ENCODE measurements around the gene SLC43A2. TPM values are rescaled to one million over a fixed set of nuclear protein-coding genes. Genes with fewer than 3 reads are reported as not detected.

The SLC43A2 gene
- total RNA-seq, 1 donor from 2014 or later = 2.3 TPM

- no peak for TF ChIP-seq CTCF (conservative IDR thresholded peaks at IDR 0.05; ENCODE audit: low read depth, low read length)
- peak overlapping the region; percentile 9 for H3K4me3 ChIP-seq (ENCODE audit: low read depth, low read length)
- DNase-seq (ENCODE audit: low read depth) = no peak
Observed at GRCh38 chr17:1559047-1560043, 69.3 kb downstream of the SLC43A2 start.

- DNase-seq (ENCODE audit: low read depth) = no peak
- TF ChIP-seq CTCF (conservative IDR thresholded peaks at IDR 0.05; ENCODE audit: low read depth, low read length) = no peak
- H3K4me3 ChIP-seq (ENCODE audit: low read depth, low read length) = no peak overlapping the region
Observed at GRCh38 chr17:1558401-1558800, 70.2 kb downstream of the SLC43A2 start.

GRCh38 chr17:1557355-1558095 lies 71.1 kb downstream of the SLC43A2 start:
- no peak for TF ChIP-seq CTCF (conservative IDR thresholded peaks at IDR 0.05; ENCODE audit: low read depth, low read length)
- H3K4me3 ChIP-seq (ENCODE audit: low read depth, low read length) = no peak overlapping the region
- DNase-seq (ENCODE audit: low read depth) = no peak

- H3K4me3 ChIP-seq (ENCODE audit: low read depth, low read length) = no peak overlapping the region
- no peak for TF ChIP-seq CTCF (conservative IDR thresholded peaks at IDR 0.05; ENCODE audit: low read depth, low read length)
- DNase-seq (ENCODE audit: low read depth) = no peak
Observed at GRCh38 chr17:1555651-1556471, 72.8 kb downstream of the SLC43A2 start.

- no peak overlapping the region for H3K4me3 ChIP-seq (ENCODE audit: low read depth, low read length)
- no peak for DNase-seq (ENCODE audit: low read depth)
- no peak for TF ChIP-seq CTCF (conservative IDR thresholded peaks at IDR 0.05; ENCODE audit: low read depth, low read length)
Observed at GRCh38 chr17:1554751-1555540, 73.7 kb downstream of the SLC43A2 start.

All from epithelial cell of proximal tubule (primary cell).